ENCODE measurements around the gene DNAH8.

DNAH8 gene

GRCh38 chr6:38796850-38797249 lies 81.7 kb downstream of the DNAH8 start:
- DNase-seq (ENCODE audit: low read depth): no peak

- no peak for DNase-seq (ENCODE audit: low read depth)
These were observed 82.3 kb downstream of the DNAH8 start for GRCh38 chr6:38797391-38797790.

GRCh38 chr6:38799529-38800184 lies 84.5 kb downstream of the DNAH8 start:
- DNase-seq (ENCODE audit: low read depth): peak; percentile 29

- no peak for DNase-seq (ENCODE audit: low read depth)
These were observed 86.2 kb downstream of the DNAH8 start for GRCh38 chr6:38801305-38801704.

- DNase-seq (ENCODE audit: low read depth): no peak
These were observed 87.4 kb downstream of the DNAH8 start for GRCh38 chr6:38802497-38802896.

- DNase-seq (ENCODE audit: low read depth): no peak
These were observed 88.0 kb downstream of the DNAH8 start for GRCh38 chr6:38803129-38803528.

- no peak for DNase-seq (ENCODE audit: low read depth)
These were observed 89.2 kb downstream of the DNAH8 start for GRCh38 chr6:38804358-38804757.

- DNase-seq (ENCODE audit: low read depth): no peak
These were observed 90.1 kb downstream of the DNAH8 start for GRCh38 chr6:38805127-38805655.

- no peak for DNase-seq (ENCODE audit: low read depth)
These were observed 90.6 kb downstream of the DNAH8 start for GRCh38 chr6:38805692-38806091.

GRCh38 chr6:38806271-38806670 lies 91.2 kb downstream of the DNAH8 start:
- DNase-seq (ENCODE audit: low read depth): no peak

- DNase-seq (ENCODE audit: low read depth): no peak
These were observed 91.7 kb downstream of the DNAH8 start for GRCh38 chr6:38806833-38807232.

- no peak for DNase-seq (ENCODE audit: low read depth)
These were observed 92.9 kb downstream of the DNAH8 start for GRCh38 chr6:38808039-38808438.

GRCh38 chr6:38813041-38813823 lies 98.1 kb downstream of the DNAH8 start:
- no peak for DNase-seq (ENCODE audit: low read depth)

GRCh38 chr6:38814761-38815160 lies 99.7 kb downstream of the DNAH8 start:
- no peak for DNase-seq (ENCODE audit: low read depth)

- no peak for DNase-seq (ENCODE audit: low read depth)
These were observed 100.1 kb downstream of the DNAH8 start for GRCh38 chr6:38815250-38815649.

GRCh38 chr6:38818691-38819090 lies 103.6 kb downstream of the DNAH8 start:
- DNase-seq (ENCODE audit: low read depth): no peak

GRCh38 chr6:38822963-38823362 lies 107.9 kb downstream of the DNAH8 start:
- DNase-seq (ENCODE audit: low read depth): no peak

GRCh38 chr6:38824243-38824894 lies 109.3 kb downstream of the DNAH8 start:
- DNase-seq (ENCODE audit: low read depth): no peak

- no peak for DNase-seq (ENCODE audit: low read depth)
These were observed 111.9 kb downstream of the DNAH8 start for GRCh38 chr6:38827024-38827423.

GRCh38 chr6:38831865-38832264 lies 116.8 kb downstream of the DNAH8 start:
- no peak for DNase-seq (ENCODE audit: low read depth)

- DNase-seq (ENCODE audit: low read depth): no peak
These were observed 118.2 kb downstream of the DNAH8 start for GRCh38 chr6:38833320-38833719.

GRCh38 chr6:38836585-38836984 lies 121.5 kb downstream of the DNAH8 start:
- no peak for DNase-seq (ENCODE audit: low read depth)

GRCh38 chr6:38837101-38837500 lies 122.0 kb downstream of the DNAH8 start:
- no peak for DNase-seq (ENCODE audit: low read depth)
